Measurements from ENCODE around the gene ANKS1B. TPM values are rescaled to one million over a fixed set of nuclear protein-coding genes. Genes with fewer than 3 reads are reported as not detected.

ANKS1B gene
- total RNA-seq, 5 donors from 2014 or later (not counting 1 experiment from before 2014, with no cell fraction given) = 0.18 to 0.47 (median 0.19) TPM; not detected in 2

DNA sequence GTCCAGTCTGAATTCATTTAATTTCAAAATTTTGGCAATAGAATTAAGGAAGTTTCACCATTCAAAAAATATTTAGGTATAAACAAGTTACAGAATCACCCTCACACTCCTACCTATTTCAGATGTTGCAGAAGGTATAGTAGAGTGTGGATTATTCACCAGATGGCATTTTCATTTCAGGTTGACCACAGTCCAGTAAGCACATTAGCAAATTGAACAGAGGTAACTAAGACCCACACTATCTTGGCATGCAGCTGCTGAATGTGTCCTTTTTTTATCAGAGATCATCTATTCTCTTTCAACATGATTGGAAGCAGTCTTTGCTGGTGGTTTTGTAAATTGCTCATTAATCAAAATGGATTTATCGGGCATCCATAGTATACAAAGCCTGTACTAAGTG is 488.9 kb downstream of the ANKS1B start:
- Histone ChIP-seq H3K4me1 (ENCODE audit: control insufficient read depth in 1 of 2, extremely low read depth in 1 of 2, insufficient read depth in 2 of 2, low read length in 2 of 2) (no peaks in the 10 kb centered on the region), H3K4me3 (ENCODE audit: control insufficient read depth in 1 of 2, extremely low read depth in 1 of 2, low read length in 1 of 2) (no peak overlapping the region), H3K27me3 (replicated peaks in 1 of 2; ENCODE audit: control insufficient read depth in 2 of 2, extremely low read depth in 1 of 2, insufficient read depth in 2 of 2, low read length in 1 of 2) (no peaks in the 10 kb centered on the region), H3K9me3 (no peaks in the 10 kb centered on the region), H3K27ac (ENCODE audit: low read length) (no peak overlapping the region), H3K36me3 (ENCODE audit: control insufficient read depth in 2 of 2, extremely low read depth in 1 of 2, insufficient read depth in 1 of 2, low read length in 1 of 2) (no peaks in the 10 kb centered on the region)
- ChIA-PET POLR2A (no interaction called here), CTCF (no interaction called here)
- H3K4me1 Mint-ChIP-seq = no peaks in the 10 kb centered on the region
- DNase-seq (no peak), ATAC-seq (replicated peaks in 1 of 4) (no peak)
- no peak overlapping the region for H3K27ac Mint-ChIP-seq
- no CpG with 5 or more reads among the region's 1 CpG for WGBS (ENCODE audit: insufficient coverage)
- no peaks in the 10 kb centered on the region for H3K36me3 Mint-ChIP-seq
- H3K9me3 Mint-ChIP-seq = peaks cover 15 to 30% (median 22%) of the 10 kb centered on the region in 3 donors
- no peak overlapping the region for H3K4me3 Mint-ChIP-seq
- no peaks in the 10 kb centered on the region for H3K27me3 Mint-ChIP-seq

- H3K9me3 ChIP-seq = no peaks in the 10 kb centered on the region
- no peaks in the 10 kb centered on the region for H3K27me3 ChIP-seq (replicated peaks in 1 of 2; ENCODE audit: control insufficient read depth in 2 of 2, extremely low read depth in 1 of 2, insufficient read depth in 2 of 2, low read length in 1 of 2)
- Mint-ChIP-seq H3K9me3 (peaks cover 12 to 23% (median 16%) of the 10 kb centered on the region in 3 donors), H3K4me3 (no peak overlapping the region), H3K27ac (no peak overlapping the region), H3K4me1 (no peaks in the 10 kb centered on the region), H3K27me3 (no peaks in the 10 kb centered on the region), H3K36me3 (no peaks in the 10 kb centered on the region)
- ChIA-PET POLR2A (no interaction called here), CTCF (no interaction called here)
- H3K27ac ChIP-seq (ENCODE audit: low read length) = no peak overlapping the region
- no CpG with 5 or more reads among the region's 1 CpG for WGBS (ENCODE audit: insufficient coverage)
- H3K36me3 ChIP-seq (ENCODE audit: control insufficient read depth in 2 of 2, extremely low read depth in 1 of 2, insufficient read depth in 1 of 2, low read length in 1 of 2) = no peaks in the 10 kb centered on the region
- DNase-seq = no peak
- ATAC-seq (replicated peaks in 1 of 4) = no peak
- no peak overlapping the region for H3K4me3 ChIP-seq (ENCODE audit: control insufficient read depth in 1 of 2, extremely low read depth in 1 of 2, low read length in 1 of 2)
- no peaks in the 10 kb centered on the region for H3K4me1 ChIP-seq (ENCODE audit: control insufficient read depth in 1 of 2, extremely low read depth in 1 of 2, insufficient read depth in 2 of 2, low read length in 2 of 2)
Observed at GRCh38 chr12:99493197-99493596, 491.5 kb downstream of the ANKS1B start.

- WGBS (ENCODE audit: insufficient coverage) = no CpG with 5 or more reads among the region's 1 CpG
- DNase-seq (no peak), ATAC-seq (replicated peaks in 1 of 4) (no peak)
- no peak overlapping the region for H3K4me3 ChIP-seq (ENCODE audit: control insufficient read depth in 1 of 2, extremely low read depth in 1 of 2, low read length in 1 of 2)
- CTCF ChIA-PET = no interaction called here
- H3K4me3 Mint-ChIP-seq = no peak overlapping the region
- no peak overlapping the region for H3K27ac Mint-ChIP-seq
- no peaks in the 10 kb centered on the region for H3K4me1 ChIP-seq (ENCODE audit: control insufficient read depth in 1 of 2, extremely low read depth in 1 of 2, insufficient read depth in 2 of 2, low read length in 2 of 2)
- H3K9me3 ChIP-seq = no peaks in the 10 kb centered on the region
- POLR2A ChIA-PET = no interaction called here
- no peak overlapping the region for H3K27ac ChIP-seq (ENCODE audit: low read length)
- H3K4me1 Mint-ChIP-seq = no peaks in the 10 kb centered on the region
- H3K36me3 Mint-ChIP-seq = no peaks in the 10 kb centered on the region
- peaks cover 23 to 37% (median 26%) of the 10 kb centered on the region in 3 donors for H3K9me3 Mint-ChIP-seq
- no peaks in the 10 kb centered on the region for H3K27me3 Mint-ChIP-seq
- no peaks in the 10 kb centered on the region for H3K27me3 ChIP-seq (replicated peaks in 1 of 2; ENCODE audit: control insufficient read depth in 2 of 2, extremely low read depth in 1 of 2, insufficient read depth in 2 of 2, low read length in 1 of 2)
- H3K36me3 ChIP-seq (ENCODE audit: control insufficient read depth in 2 of 2, extremely low read depth in 1 of 2, insufficient read depth in 1 of 2, low read length in 1 of 2) = no peaks in the 10 kb centered on the region
Observed at GRCh38 chr12:99486277-99486676, 498.5 kb downstream of the ANKS1B start.

GRCh38 chr12:99479149-99479548 is 505.6 kb downstream of the ANKS1B start:
- no peaks in the 10 kb centered on the region for H3K36me3 Mint-ChIP-seq
- no peaks in the 10 kb centered on the region for H3K4me1 Mint-ChIP-seq
- Histone ChIP-seq H3K36me3 (ENCODE audit: control insufficient read depth in 2 of 2, extremely low read depth in 1 of 2, insufficient read depth in 1 of 2, low read length in 1 of 2) (no peaks in the 10 kb centered on the region), H3K4me3 (ENCODE audit: control insufficient read depth in 1 of 2, extremely low read depth in 1 of 2, low read length in 1 of 2) (no peak overlapping the region), H3K9me3 (no peaks in the 10 kb centered on the region), H3K4me1 (ENCODE audit: control insufficient read depth in 1 of 2, extremely low read depth in 1 of 2, insufficient read depth in 2 of 2, low read length in 2 of 2) (no peaks in the 10 kb centered on the region), H3K27me3 (replicated peaks in 1 of 2; ENCODE audit: control insufficient read depth in 2 of 2, extremely low read depth in 1 of 2, insufficient read depth in 2 of 2, low read length in 1 of 2) (no peaks in the 10 kb centered on the region), H3K27ac (ENCODE audit: low read length) (no peak overlapping the region)
- peaks cover 10 to 13% (median 10%) of the 10 kb centered on the region in 3 donors for H3K9me3 Mint-ChIP-seq
- ChIA-PET POLR2A (no interaction called here), CTCF (no interaction called here)
- no peak overlapping the region for H3K4me3 Mint-ChIP-seq
- ATAC-seq (replicated peaks in 1 of 4) (no peak), DNase-seq (no peak)
- H3K27ac Mint-ChIP-seq = no peak overlapping the region
- no peaks in the 10 kb centered on the region for H3K27me3 Mint-ChIP-seq

DNA sequence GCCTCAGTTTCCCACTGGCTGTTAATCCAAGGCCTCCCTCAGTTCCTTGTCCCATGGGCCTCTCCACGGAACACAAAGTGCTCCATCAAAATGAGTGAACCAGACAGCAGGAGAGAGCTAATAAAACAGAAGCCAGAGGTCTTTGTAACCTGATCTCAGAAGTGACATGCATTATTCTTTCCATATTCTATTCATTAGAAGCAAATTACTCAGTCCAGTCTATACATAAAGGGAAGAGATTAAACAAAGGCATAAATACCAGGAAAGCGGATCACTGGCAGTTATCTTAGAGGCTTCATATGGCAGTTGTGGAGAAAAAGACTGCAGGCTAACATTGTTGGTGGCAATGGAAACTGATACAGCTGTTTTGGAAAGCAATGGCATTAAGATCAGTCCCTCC is 507.8 kb downstream of the ANKS1B start:
- no peak overlapping the region for H3K27ac Mint-ChIP-seq
- POLR2A ChIA-PET = no interaction called here
- H3K4me3 Mint-ChIP-seq = no peak overlapping the region
- ATAC-seq (replicated peaks in 1 of 4) (no peak), DNase-seq (no peak)
- H3K4me1 Mint-ChIP-seq = no peaks in the 10 kb centered on the region
- WGBS (ENCODE audit: insufficient coverage) = 67% methylated on average over 2 of the region's 2 CpGs
- Histone ChIP-seq H3K4me1 (ENCODE audit: control insufficient read depth in 1 of 2, extremely low read depth in 1 of 2, insufficient read depth in 2 of 2, low read length in 2 of 2) (no peaks in the 10 kb centered on the region), H3K27me3 (replicated peaks in 1 of 2; ENCODE audit: control insufficient read depth in 2 of 2, extremely low read depth in 1 of 2, insufficient read depth in 2 of 2, low read length in 1 of 2) (no peaks in the 10 kb centered on the region), H3K36me3 (ENCODE audit: control insufficient read depth in 2 of 2, extremely low read depth in 1 of 2, insufficient read depth in 1 of 2, low read length in 1 of 2) (no peaks in the 10 kb centered on the region), H3K4me3 (ENCODE audit: control insufficient read depth in 1 of 2, extremely low read depth in 1 of 2, low read length in 1 of 2) (no peak overlapping the region), H3K27ac (ENCODE audit: low read length) (no peak overlapping the region), H3K9me3 (no peaks in the 10 kb centered on the region)
- CTCF ChIA-PET = no interaction called here
- peaks cover under 1 to 3% (median 2%) of the 10 kb centered on the region in 3 donors for H3K9me3 Mint-ChIP-seq
- H3K27me3 Mint-ChIP-seq = no peaks in the 10 kb centered on the region
- no peaks in the 10 kb centered on the region for H3K36me3 Mint-ChIP-seq

DNA sequence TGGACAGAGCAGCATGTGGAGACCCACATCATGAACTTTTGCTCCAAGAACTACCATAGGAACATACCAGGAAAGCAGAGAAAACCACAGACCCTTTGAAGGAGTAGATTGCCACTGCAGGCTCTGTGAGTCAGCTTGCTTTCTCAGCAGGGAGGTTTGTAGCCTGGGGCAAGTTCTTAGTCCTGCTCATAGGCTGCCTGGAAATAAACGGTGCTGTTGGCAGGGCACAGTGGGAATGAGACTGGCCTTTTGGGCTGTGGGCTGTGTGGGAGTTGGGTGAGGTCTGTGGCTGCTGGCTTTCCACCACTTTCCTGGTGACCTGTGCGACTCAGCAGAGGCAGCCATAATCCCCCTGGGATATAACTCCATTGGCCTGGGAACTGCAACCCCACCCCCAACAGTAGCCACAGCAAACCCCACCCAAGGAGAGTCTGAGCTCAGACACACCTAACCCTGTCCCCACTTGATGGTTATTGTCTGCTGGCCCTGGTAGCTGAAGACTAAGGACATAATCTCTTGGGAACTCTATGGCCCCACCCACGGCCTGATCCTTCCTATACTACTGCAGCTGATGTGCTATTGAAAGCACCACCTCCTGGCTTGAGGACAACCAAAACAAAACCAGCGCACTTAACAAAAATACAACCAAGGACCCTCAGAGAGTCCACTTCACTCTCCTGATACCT is 529.2 kb downstream of the ANKS1B start:
- no peaks in the 10 kb centered on the region for H3K27me3 Mint-ChIP-seq
- H3K27ac Mint-ChIP-seq = no peak overlapping the region
- H3K4me1 ChIP-seq (ENCODE audit: control insufficient read depth in 1 of 2, extremely low read depth in 1 of 2, insufficient read depth in 2 of 2, low read length in 2 of 2) = no peaks in the 10 kb centered on the region
- H3K36me3 Mint-ChIP-seq = no peaks in the 10 kb centered on the region
- 29% methylated on average over 1 of the region's 4 CpGs for WGBS (ENCODE audit: insufficient coverage)
- H3K4me3 Mint-ChIP-seq = no peak overlapping the region
- no peak for DNase-seq
- ATAC-seq (replicated peaks in 1 of 4) = no peak
- H3K9me3 ChIP-seq = no peaks in the 10 kb centered on the region
- H3K4me1 Mint-ChIP-seq = no peaks in the 10 kb centered on the region
- no peak overlapping the region for H3K4me3 ChIP-seq (ENCODE audit: control insufficient read depth in 1 of 2, extremely low read depth in 1 of 2, low read length in 1 of 2)
- ChIA-PET POLR2A (no interaction called here), CTCF (no interaction called here)
- peaks cover 11 to 32% (median 13%) of the 10 kb centered on the region in 3 donors for H3K9me3 Mint-ChIP-seq
- no peak overlapping the region for H3K27ac ChIP-seq (ENCODE audit: low read length)
- no peaks in the 10 kb centered on the region for H3K27me3 ChIP-seq (replicated peaks in 1 of 2; ENCODE audit: control insufficient read depth in 2 of 2, extremely low read depth in 1 of 2, insufficient read depth in 2 of 2, low read length in 1 of 2)
- H3K36me3 ChIP-seq (ENCODE audit: control insufficient read depth in 2 of 2, extremely low read depth in 1 of 2, insufficient read depth in 1 of 2, low read length in 1 of 2) = no peaks in the 10 kb centered on the region
